ENCODE measurements around the gene ACTR10.

Gene ACTR10

GRCh38 chr14:58280954-58281787, 81.2 kb downstream of the ACTR10 start:
- TF ChIP-seq, protein P1, sequence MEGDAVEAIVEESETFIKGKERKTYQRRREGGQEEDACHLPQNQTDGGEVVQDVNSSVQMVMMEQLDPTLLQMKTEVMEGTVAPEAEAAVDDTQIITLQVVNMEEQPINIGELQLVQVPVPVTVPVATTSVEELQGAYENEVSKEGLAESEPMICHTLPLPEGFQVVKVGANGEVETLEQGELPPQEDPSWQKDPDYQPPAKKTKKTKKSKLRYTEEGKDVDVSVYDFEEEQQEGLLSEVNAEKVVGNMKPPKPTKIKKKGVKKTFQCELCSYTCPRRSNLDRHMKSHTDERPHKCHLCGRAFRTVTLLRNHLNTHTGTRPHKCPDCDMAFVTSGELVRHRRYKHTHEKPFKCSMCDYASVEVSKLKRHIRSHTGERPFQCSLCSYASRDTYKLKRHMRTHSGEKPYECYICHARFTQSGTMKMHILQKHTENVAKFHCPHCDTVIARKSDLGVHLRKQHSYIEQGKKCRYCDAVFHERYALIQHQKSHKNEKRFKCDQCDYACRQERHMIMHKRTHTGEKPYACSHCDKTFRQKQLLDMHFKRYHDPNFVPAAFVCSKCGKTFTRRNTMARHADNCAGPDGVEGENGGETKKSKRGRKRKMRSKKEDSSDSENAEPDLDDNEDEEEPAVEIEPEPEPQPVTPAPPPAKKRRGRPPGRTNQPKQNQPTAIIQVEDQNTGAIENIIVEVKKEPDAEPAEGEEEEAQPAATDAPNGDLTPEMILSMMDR (conservative IDR thresholded peaks at IDR 0.05; ENCODE audit: low read depth, low read length) = no peak
- H3K4me3 ChIP-seq (ENCODE audit: low read length) = no peak overlapping the region
- DNase-seq (ENCODE audit: low read depth) = peak; percentile 48

GRCh38 chr14:58281969-58282368, 82.0 kb downstream of the ACTR10 start:
- no peak overlapping the region for H3K4me3 ChIP-seq (ENCODE audit: low read length)
- no peak for DNase-seq (ENCODE audit: low read depth)
- TF ChIP-seq, protein P1 (conservative IDR thresholded peaks at IDR 0.05; ENCODE audit: low read depth, low read length) = no peak

- DNase-seq (ENCODE audit: low read depth) = no peak
Measured at GRCh38 chr14:58282925-58283593, 83.1 kb downstream of the ACTR10 start.

GRCh38 chr14:58283730-58284129, 83.8 kb downstream of the ACTR10 start:
- H3K4me3 ChIP-seq (ENCODE audit: low read length) = no peak overlapping the region
- TF ChIP-seq, protein P1 (conservative IDR thresholded peaks at IDR 0.05; ENCODE audit: low read depth, low read length) = no peak
- DNase-seq (ENCODE audit: low read depth) = no peak

More at GRCh38 chr14:58282925-58283593, 83.1 kb downstream of the ACTR10 start:
- TF ChIP-seq, protein P1 (conservative IDR thresholded peaks at IDR 0.05; ENCODE audit: low read depth, low read length) = no peak
- no peak overlapping the region for H3K4me3 ChIP-seq (ENCODE audit: low read length)

GRCh38 chr14:58285132-58285531, 85.2 kb downstream of the ACTR10 start:
- TF ChIP-seq, protein P1 (conservative IDR thresholded peaks at IDR 0.05; ENCODE audit: low read depth, low read length) = no peak
- DNase-seq (ENCODE audit: low read depth) = no peak
- no peak overlapping the region for H3K4me3 ChIP-seq (ENCODE audit: low read length)

Data from retinal pigment epithelial cell (primary cell).